ENCODE measurements around the gene CYB561.

CYB561 gene

DNA sequence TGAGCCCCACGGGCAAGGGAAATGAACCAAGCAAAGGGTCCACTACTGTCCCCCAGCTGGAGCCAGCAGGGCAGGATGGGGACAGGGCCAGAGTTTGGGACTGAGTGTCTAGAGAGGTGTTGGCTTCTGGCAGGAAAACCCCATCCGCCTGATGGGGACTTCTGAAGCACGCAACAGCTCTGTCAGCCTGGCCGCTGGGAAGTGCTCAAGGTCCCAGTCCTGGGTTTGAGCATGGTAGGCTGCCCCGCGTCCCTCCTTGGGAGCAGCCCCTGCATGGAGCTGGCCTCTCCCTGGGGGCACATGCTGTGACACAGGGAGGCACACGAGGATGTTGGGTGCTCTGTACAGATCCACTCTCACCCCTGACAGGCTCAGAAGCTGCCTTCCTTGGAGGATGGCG lies 45.3 kb upstream of the CYB561 start:
- Histone ChIP-seq H3K27me3 (ENCODE audit: insufficient read depth, low read length, poor library complexity, severe bottlenecking) (no peaks in the 10 kb centered on the region), H3K9ac (ENCODE audit: low read depth, low read length, poor library complexity, severe bottlenecking) (no peak overlapping the region), H3K4me2 (ENCODE audit: low read depth, low read length, poor library complexity, severe bottlenecking) (no peak overlapping the region), H3K4me3 (ENCODE audit: low read length, poor library complexity, severe bottlenecking) (no peak overlapping the region), H3K9me3 (ENCODE audit: insufficient read depth, low read depth, low read length) (no peaks in the 10 kb centered on the region), H3K36me3 (ENCODE audit: insufficient read depth, low read length) (no peaks in the 10 kb centered on the region), H4K20me1 (ENCODE audit: insufficient read depth, low read length, poor library complexity, severe bottlenecking) (no peaks in the 10 kb centered on the region), H3K9me2 (replicated peaks; ENCODE audit: low read depth, low read length) (no peaks in the 10 kb centered on the region), H3K79me2 (ENCODE audit: insufficient read depth, low read length) (no peaks in the 10 kb centered on the region), H2AFZ (ENCODE audit: low read length) (no peak overlapping the region), H3F3A (ENCODE audit: low read depth) (no peaks in the 10 kb centered on the region), H3K4me1 (ENCODE audit: insufficient read depth, low read length, poor library complexity, severe bottlenecking) (no peaks in the 10 kb centered on the region)
- TF ChIP-seq CTCF (conservative IDR thresholded peaks at IDR 0.05; ENCODE audit: low read length) (no peak), EZH2phosphoT487 (IDR thresholded peaks at IDR 0.05; ENCODE audit: borderline replicate concordance) (no peak)

DNA sequence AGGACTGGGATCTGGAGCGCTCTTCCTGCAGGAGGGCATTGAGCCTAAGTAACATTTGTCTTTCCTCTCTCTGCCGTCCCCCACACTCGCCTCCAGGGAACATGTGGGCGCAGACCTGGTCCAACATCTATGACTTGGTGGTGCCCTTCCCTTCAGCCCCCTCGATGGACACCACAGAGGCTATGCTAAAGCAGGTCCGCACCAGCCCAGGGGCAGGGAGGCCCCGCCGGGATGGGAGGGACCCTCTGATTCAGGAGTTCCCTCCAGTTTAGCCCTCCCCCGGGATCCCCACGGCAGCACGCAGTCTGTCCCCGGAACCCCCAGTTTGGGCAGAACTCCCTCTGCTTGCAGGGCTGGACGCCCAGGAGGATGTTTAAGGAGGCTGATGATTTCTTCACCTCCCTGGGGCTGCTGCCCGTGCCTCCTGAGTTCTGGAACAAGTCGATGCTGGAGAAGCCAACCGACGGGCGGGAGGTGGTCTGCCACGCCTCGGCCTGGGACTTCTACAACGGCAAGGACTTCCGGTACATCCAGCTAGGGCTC lies 44.8 kb upstream of the CYB561 start:
- Histone ChIP-seq H3K4me2 (ENCODE audit: low read depth, low read length, poor library complexity, severe bottlenecking) (no peak overlapping the region), H3F3A (ENCODE audit: low read depth) (no peaks in the 10 kb centered on the region), H3K79me2 (ENCODE audit: insufficient read depth, low read length) (no peaks in the 10 kb centered on the region), H3K4me3 (ENCODE audit: low read length, poor library complexity, severe bottlenecking) (no peak overlapping the region), H3K4me1 (ENCODE audit: insufficient read depth, low read length, poor library complexity, severe bottlenecking) (no peaks in the 10 kb centered on the region), H3K9me2 (replicated peaks; ENCODE audit: low read depth, low read length) (no peaks in the 10 kb centered on the region), H2AFZ (ENCODE audit: low read length) (no peak overlapping the region), H3K9ac (ENCODE audit: low read depth, low read length, poor library complexity, severe bottlenecking) (no peak overlapping the region), H4K20me1 (ENCODE audit: insufficient read depth, low read length, poor library complexity, severe bottlenecking) (no peaks in the 10 kb centered on the region), H3K36me3 (ENCODE audit: insufficient read depth, low read length) (no peaks in the 10 kb centered on the region), H3K27me3 (ENCODE audit: insufficient read depth, low read length, poor library complexity, severe bottlenecking) (no peaks in the 10 kb centered on the region), H3K9me3 (ENCODE audit: insufficient read depth, low read depth, low read length) (no peaks in the 10 kb centered on the region)
- no peak for TF ChIP-seq CTCF (conservative IDR thresholded peaks at IDR 0.05; ENCODE audit: low read length)

DNA sequence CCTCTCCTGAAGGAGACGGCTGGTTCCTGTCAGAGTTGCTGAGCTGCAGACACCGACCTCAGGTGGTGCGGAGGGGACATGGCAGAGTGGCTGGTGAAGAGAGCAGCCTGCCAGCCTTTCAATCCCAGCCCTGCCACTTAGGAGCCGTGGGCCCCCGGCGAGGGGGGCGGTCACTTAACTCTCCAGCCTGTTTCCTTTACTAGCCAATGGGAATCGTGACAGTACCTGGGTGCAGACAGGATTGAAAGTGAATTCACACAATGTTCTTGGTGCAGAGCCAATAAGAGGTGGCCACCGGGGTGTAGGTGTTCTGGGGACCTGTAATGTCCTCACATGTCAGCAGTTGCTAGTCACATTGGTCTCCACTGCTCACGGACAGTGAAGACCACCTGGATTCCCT lies 44.2 kb upstream of the CYB561 start:
- Histone ChIP-seq H3K79me2 (ENCODE audit: insufficient read depth, low read length) (no peaks in the 10 kb centered on the region), H3K4me3 (ENCODE audit: low read length, poor library complexity, severe bottlenecking) (no peak overlapping the region), H3K4me1 (ENCODE audit: insufficient read depth, low read length, poor library complexity, severe bottlenecking) (no peaks in the 10 kb centered on the region), H2AFZ (ENCODE audit: low read length) (no peak overlapping the region), H3K9me3 (ENCODE audit: insufficient read depth, low read depth, low read length) (no peaks in the 10 kb centered on the region), H3K4me2 (ENCODE audit: low read depth, low read length, poor library complexity, severe bottlenecking) (no peak overlapping the region), H3K27me3 (ENCODE audit: insufficient read depth, low read length, poor library complexity, severe bottlenecking) (no peaks in the 10 kb centered on the region), H3K36me3 (ENCODE audit: insufficient read depth, low read length) (no peaks in the 10 kb centered on the region), H3K9me2 (replicated peaks; ENCODE audit: low read depth, low read length) (no peaks in the 10 kb centered on the region), H3K9ac (ENCODE audit: low read depth, low read length, poor library complexity, severe bottlenecking) (no peak overlapping the region), H4K20me1 (ENCODE audit: insufficient read depth, low read length, poor library complexity, severe bottlenecking) (no peaks in the 10 kb centered on the region), H3F3A (ENCODE audit: low read depth) (no peaks in the 10 kb centered on the region)
- TF ChIP-seq EZH2phosphoT487 (IDR thresholded peaks at IDR 0.05; ENCODE audit: borderline replicate concordance) (no peak), CTCF (conservative IDR thresholded peaks at IDR 0.05; ENCODE audit: low read length) (no peak)

All from Loucy (cell line).